Measurements from ENCODE around the gene KCNA4. TPM values are rescaled to one million over a fixed set of nuclear protein-coding genes. Genes with fewer than 3 reads are reported as not detected.

KCNA4 gene
- not detected in 2 replicates for total RNA-seq

- ATAC-seq (ENCODE audit: low read depth) = no peak
- no peak for DNase-seq
- Mint-ChIP-seq H3K27me3 (peaks cover 24% of the 10 kb centered on the region), H3K27ac (no peak within 1 kb of the TSS), H3K9me3 (no peaks in the 10 kb centered on the region), H3K4me3 (no peak within 1 kb of the TSS), H3K36me3 (ENCODE audit: low read depth) (no peaks in the 10 kb centered on the region), H3K4me1 (no peaks in the 10 kb centered on the region)
- intact Hi-C loops (cut with micrococcal nuclease) = no loop called here
- TF ChIP-seq CTCF (IDR thresholded peaks at IDR 0.05) = no peak
- CTCF ChIA-PET = no interaction called here
- POLR2A ChIA-PET = no interaction called here
Observed at GRCh38 chr11:30016588-30017363, at the start of gene KCNA4. Gene KCNA4, minus strand, starts transcription at chr11:30017030. Its CDS starts 4,352 bp downstream, at chr11:30012678.

GRCh38 chr11:30062103-30062502, 45.3 kb upstream of the KCNA4 start:
- no peaks in the 10 kb centered on the region for H3K27me3 Mint-ChIP-seq
- no peak for TF ChIP-seq CTCF (IDR thresholded peaks at IDR 0.05)
- intact Hi-C loops (cut with micrococcal nuclease) = no loop called here
- H3K27ac Mint-ChIP-seq = no peak overlapping the region
- ATAC-seq (ENCODE audit: low read depth) (no peak), DNase-seq (no peak)
- no peaks in the 10 kb centered on the region for H3K36me3 Mint-ChIP-seq (ENCODE audit: low read depth)
- ChIA-PET CTCF (no interaction called here), POLR2A (no interaction called here)
- H3K4me1 Mint-ChIP-seq = no peaks in the 10 kb centered on the region
- no peak overlapping the region for H3K4me3 Mint-ChIP-seq
- peaks cover 16% of the 10 kb centered on the region for H3K9me3 Mint-ChIP-seq

GRCh38 chr11:30059172-30059815, 42.5 kb upstream of the KCNA4 start:
- Mint-ChIP-seq H3K36me3 (ENCODE audit: low read depth) (no peaks in the 10 kb centered on the region), H3K4me3 (no peak overlapping the region), H3K4me1 (no peaks in the 10 kb centered on the region), H3K27me3 (no peaks in the 10 kb centered on the region), H3K27ac (no peak overlapping the region), H3K9me3 (peaks cover 5% of the 10 kb centered on the region)
- no peak for TF ChIP-seq CTCF (IDR thresholded peaks at IDR 0.05)
- DNase-seq (no peak), ATAC-seq (ENCODE audit: low read depth) (no peak)
- intact Hi-C loops (cut with micrococcal nuclease) = no loop called here
- CTCF ChIA-PET = no interaction called here
- POLR2A ChIA-PET = no interaction called here

GRCh38 chr11:30049214-30049613, 32.4 kb upstream of the KCNA4 start:
- Mint-ChIP-seq H3K27me3 (no peaks in the 10 kb centered on the region), H3K36me3 (ENCODE audit: low read depth) (no peaks in the 10 kb centered on the region), H3K4me3 (no peak overlapping the region), H3K9me3 (no peaks in the 10 kb centered on the region), H3K27ac (no peak overlapping the region), H3K4me1 (no peaks in the 10 kb centered on the region)
- DNase-seq (no peak), ATAC-seq (ENCODE audit: low read depth) (no peak)
- TF ChIP-seq CTCF (IDR thresholded peaks at IDR 0.05) = no peak
- CTCF ChIA-PET = no interaction called here
- POLR2A ChIA-PET = no interaction called here
- intact Hi-C loops (cut with micrococcal nuclease) = no loop called here

- intact Hi-C loops (cut with micrococcal nuclease) = no loop called here
- TF ChIP-seq CTCF (IDR thresholded peaks at IDR 0.05) = no peak
- DNase-seq (no peak), ATAC-seq (ENCODE audit: low read depth) (no peak)
- H3K27ac Mint-ChIP-seq = no peak overlapping the region
- ChIA-PET CTCF (no interaction called here), POLR2A (no interaction called here)
- no peak overlapping the region for H3K4me3 Mint-ChIP-seq
- H3K4me1 Mint-ChIP-seq = no peaks in the 10 kb centered on the region
- H3K9me3 Mint-ChIP-seq = no peaks in the 10 kb centered on the region
- no peaks in the 10 kb centered on the region for H3K27me3 Mint-ChIP-seq
- H3K36me3 Mint-ChIP-seq (ENCODE audit: low read depth) = no peaks in the 10 kb centered on the region
Observed at GRCh38 chr11:30046578-30046945, 29.7 kb upstream of the KCNA4 start.

All from activated B cell treated with CpG ODN at 0.5 μM for 24 hours (primary cell).